ENCODE data around the gene MPST.

- TF ChIP-seq CTCF (IDR thresholded peaks at IDR 0.05; ENCODE audit: low read depth, low read length) (no peak), EZH2phosphoT487 (IDR thresholded peaks at IDR 0.05; ENCODE audit: low read depth) (no peak)
Measured at GRCh38 chr22:37008365-37008764, 11.2 kb upstream of the MPST start.

All from OCI-LY3 (cell line).